ENCODE measurements around the gene ASCC3.

Gene ASCC3

DNA sequence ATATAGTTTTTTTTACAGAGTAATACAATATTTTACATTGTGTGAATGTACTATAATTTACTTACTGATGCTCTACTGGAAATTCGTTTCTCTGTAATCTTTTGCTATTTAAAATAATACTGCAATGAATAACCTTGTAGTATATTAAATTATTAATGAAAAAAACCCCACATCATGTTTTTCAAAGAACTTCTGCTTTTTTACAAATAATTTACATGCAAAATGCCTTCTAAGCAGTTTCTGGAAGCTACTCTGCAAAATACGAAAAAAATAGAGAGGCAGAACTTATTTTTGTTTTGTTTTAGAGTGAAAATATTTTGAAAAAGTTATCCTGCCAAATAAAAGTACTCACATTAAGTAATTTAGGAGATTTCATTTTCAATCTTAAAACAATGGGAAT is 250.6 kb downstream of the ASCC3 start:
- Histone ChIP-seq H3K27me3 (ENCODE audit: insufficient read depth, low read length) (no peaks in the 10 kb centered on the region), H3K27ac (ENCODE audit: low read length) (no peak overlapping the region), H3K4me3 (ENCODE audit: low read length) (no peak overlapping the region), H3K9ac (ENCODE audit: low read depth, low read length) (no peak overlapping the region), H3K36me3 (ENCODE audit: insufficient read depth, low read depth, low read length) (peaks cover 15% of the 10 kb centered on the region; the same call in 1 of the 2 replicates), H3K4me1 (ENCODE audit: insufficient read depth, low read length) (no peaks in the 10 kb centered on the region), H3K9me3 (ENCODE audit: insufficient read depth, low read depth, low read length) (no peaks in the 10 kb centered on the region)

DNA sequence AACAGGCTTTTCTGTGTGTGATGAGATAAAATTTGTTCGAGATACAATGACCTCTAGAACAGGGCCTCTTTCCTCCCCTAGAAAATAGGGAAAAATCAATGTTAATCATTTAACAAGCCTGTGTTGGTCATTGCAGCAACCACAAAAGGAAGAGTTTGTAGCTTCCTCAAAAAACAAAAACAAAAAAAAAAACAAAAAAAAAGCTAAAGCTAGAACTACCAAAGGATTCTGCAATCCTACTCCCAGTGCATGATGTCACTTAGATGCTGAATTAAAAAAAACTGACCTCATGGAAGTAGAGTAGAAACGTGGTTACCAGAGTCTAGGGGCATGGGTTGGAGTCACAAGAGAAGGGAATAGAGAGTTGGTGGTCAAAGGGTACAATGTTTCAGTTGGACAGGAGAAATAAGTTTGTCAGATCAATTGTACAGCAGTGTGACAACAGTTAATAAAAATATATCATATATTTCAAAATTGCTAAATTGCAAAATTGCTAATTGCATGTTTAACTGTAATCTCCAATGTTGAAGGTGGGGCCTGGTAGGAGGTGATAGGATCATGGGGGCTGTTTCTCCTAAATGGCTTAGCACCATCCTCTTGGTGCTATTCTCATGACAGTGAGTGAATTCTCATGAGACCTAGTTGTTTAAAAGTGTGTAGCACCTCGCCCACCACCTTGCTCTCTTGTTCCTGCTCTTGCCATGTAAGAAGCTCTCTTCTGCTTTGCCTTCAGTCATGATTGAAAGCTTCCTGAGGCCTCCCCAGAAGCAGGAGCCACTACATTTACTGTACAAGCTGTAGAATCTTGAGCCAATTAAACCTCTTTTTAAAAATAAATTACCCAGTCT is 253.0 kb downstream of the ASCC3 start:
- no peak overlapping the region for H3K9ac ChIP-seq (ENCODE audit: low read depth, low read length)
- H3K27me3 ChIP-seq (ENCODE audit: insufficient read depth, low read length), result no peaks in the 10 kb centered on the region
- H3K4me3 ChIP-seq (ENCODE audit: low read length), result no peak overlapping the region
- H3K4me1 ChIP-seq (ENCODE audit: insufficient read depth, low read length), result no peaks in the 10 kb centered on the region
- H3K9me3 ChIP-seq (ENCODE audit: insufficient read depth, low read depth, low read length), result no peaks in the 10 kb centered on the region
- no peak overlapping the region for H3K27ac ChIP-seq (ENCODE audit: low read length)
- H3K36me3 ChIP-seq (ENCODE audit: insufficient read depth, low read depth, low read length), result peaks cover 24% of the 10 kb centered on the region

DNA sequence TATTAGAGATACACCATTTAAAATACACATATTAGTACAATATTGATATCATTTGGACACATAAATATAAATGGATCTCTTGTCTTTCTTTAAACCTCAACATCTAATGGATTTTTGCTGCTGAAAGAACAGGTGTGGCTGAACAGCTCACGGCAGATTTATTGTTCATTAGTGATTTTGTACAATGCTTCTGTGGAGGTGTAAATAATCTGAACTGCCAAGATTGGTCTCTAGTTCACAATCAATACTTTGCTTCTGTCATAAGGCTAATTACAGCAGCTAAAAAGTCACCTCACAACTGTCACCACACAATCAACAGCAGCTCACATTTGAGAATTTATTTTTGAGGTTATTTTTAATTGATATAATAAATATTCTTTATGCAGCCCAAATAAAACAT is 254.4 kb downstream of the ASCC3 start:
- Histone ChIP-seq H3K4me3 (ENCODE audit: low read length) (no peak overlapping the region), H3K27me3 (ENCODE audit: insufficient read depth, low read length) (no peaks in the 10 kb centered on the region), H3K27ac (ENCODE audit: low read length) (no peak overlapping the region), H3K4me1 (ENCODE audit: insufficient read depth, low read length) (no peaks in the 10 kb centered on the region), H3K9me3 (ENCODE audit: insufficient read depth, low read depth, low read length) (no peaks in the 10 kb centered on the region; the same call in 1 of the 2 replicates), H3K9ac (ENCODE audit: low read depth, low read length) (no peak overlapping the region), H3K36me3 (ENCODE audit: insufficient read depth, low read depth, low read length) (peaks cover 24% of the 10 kb centered on the region)

DNA sequence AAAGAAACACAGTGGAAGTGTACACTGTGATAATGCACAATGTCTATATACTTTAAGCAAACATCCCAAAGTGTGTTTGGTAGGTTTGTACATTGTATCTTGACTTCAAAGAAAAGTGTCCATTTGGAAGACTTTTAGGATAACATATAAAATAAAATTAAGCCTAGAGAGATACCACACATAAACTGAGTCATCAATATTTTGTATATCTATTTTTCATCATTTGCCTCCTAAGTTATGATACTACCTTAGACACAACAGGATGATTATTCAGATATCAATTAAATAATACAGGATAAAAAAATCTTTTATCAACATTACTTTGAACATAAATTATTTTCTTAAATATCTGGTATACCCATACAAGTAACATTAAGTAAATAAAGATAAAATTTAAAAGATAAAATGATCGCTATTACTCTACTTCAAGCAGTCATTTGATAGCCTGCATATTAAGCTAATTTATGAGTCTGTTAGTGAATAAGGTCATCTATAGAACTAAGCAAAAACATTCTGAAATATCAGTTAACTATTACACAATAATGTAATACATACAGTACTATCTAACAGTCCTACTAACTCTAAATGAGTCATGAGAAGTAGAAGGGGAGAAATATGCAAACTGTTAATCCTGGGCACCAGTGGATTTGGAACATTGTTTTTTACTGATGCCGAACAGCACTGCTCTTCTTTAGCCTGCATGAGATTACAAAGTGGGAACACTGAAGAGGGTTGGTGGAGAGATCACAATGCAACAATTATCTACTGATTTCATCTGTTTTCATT is 258.0 kb downstream of the ASCC3 start:
- H3K4me3 ChIP-seq (ENCODE audit: low read length), result no peak overlapping the region
- no peak overlapping the region for H3K27ac ChIP-seq (ENCODE audit: low read length)
- H3K36me3 ChIP-seq (ENCODE audit: insufficient read depth, low read depth, low read length), result peaks cover 24% of the 10 kb centered on the region
- no peaks in the 10 kb centered on the region for H3K4me1 ChIP-seq (ENCODE audit: insufficient read depth, low read length)
- H3K9ac ChIP-seq (ENCODE audit: low read depth, low read length), result no peak overlapping the region
- H3K9me3 ChIP-seq (ENCODE audit: insufficient read depth, low read depth, low read length), result no peaks in the 10 kb centered on the region; the same call in 1 of the 2 replicates
- H3K27me3 ChIP-seq (ENCODE audit: insufficient read depth, low read length), result no peaks in the 10 kb centered on the region

DNA sequence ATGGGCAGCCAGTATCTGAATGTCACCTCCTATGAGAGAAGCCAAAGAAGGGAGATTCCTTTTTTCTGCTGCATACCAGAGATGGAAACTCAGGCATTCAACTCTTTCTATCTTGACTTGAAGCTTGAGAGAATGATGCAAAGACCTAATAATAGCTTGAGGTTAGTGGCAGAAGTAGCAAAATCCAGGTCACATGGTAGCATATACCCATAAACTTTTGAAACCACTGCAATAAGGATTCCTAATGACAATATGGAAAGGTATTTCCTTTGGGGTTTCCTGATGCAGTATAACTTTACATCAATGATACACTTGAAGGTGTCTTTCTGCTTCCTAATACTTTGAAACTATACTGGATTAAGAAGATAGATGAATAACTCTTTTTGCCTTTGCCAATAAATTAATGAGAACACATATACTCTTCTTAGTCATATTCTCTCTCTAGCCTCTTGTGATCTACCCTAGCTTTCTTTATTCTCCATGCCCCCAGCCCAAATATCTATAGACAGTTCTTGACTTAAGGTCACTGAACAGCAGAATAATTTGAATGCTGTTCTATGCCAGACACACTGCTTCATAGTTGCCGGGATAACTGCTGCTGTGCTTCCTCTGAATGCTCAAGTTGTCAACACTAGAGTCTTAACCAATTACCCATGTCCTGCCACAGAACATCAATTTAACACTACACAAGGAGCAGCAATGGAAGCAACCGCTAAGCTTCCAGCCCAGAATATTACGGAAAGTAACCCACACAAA is 260.9 kb downstream of the ASCC3 start:
- Histone ChIP-seq H3K27ac (ENCODE audit: low read length) (no peak overlapping the region), H3K27me3 (ENCODE audit: insufficient read depth, low read length) (no peaks in the 10 kb centered on the region), H3K9me3 (ENCODE audit: insufficient read depth, low read depth, low read length) (no peaks in the 10 kb centered on the region; the same call in 1 of the 2 replicates), H3K4me3 (ENCODE audit: low read length) (no peak overlapping the region), H3K9ac (ENCODE audit: low read depth, low read length) (no peak overlapping the region), H3K36me3 (ENCODE audit: insufficient read depth, low read depth, low read length) (peaks cover 13% of the 10 kb centered on the region), H3K4me1 (ENCODE audit: insufficient read depth, low read length) (no peaks in the 10 kb centered on the region)

DNA sequence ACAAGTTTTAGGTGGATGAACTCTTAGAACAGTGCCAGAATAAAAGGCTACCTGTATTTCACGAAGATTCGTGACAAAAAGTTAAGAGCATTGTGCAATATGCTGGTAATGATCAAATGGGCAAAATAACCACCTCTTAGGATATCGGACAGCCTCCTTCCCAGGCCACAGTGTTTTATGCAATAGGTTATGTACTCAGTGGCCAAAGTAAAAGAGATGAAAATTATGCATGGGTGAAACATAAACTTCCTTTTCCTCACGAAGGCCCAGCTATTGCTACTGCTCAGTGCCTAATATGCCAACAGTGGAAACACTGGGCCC is 262.8 kb downstream of the ASCC3 start:
- Histone ChIP-seq H3K36me3 (ENCODE audit: insufficient read depth, low read depth, low read length) (peaks cover 4% of the 10 kb centered on the region; the same call in 1 of the 2 replicates), H3K27ac (ENCODE audit: low read length) (no peak overlapping the region), H3K9me3 (ENCODE audit: insufficient read depth, low read depth, low read length) (no peaks in the 10 kb centered on the region; the same call in 1 of the 2 replicates), H3K27me3 (ENCODE audit: insufficient read depth, low read length) (no peaks in the 10 kb centered on the region), H3K4me3 (ENCODE audit: low read length) (no peak overlapping the region), H3K9ac (ENCODE audit: low read depth, low read length) (no peak overlapping the region), H3K4me1 (ENCODE audit: insufficient read depth, low read length) (no peaks in the 10 kb centered on the region)

DNA sequence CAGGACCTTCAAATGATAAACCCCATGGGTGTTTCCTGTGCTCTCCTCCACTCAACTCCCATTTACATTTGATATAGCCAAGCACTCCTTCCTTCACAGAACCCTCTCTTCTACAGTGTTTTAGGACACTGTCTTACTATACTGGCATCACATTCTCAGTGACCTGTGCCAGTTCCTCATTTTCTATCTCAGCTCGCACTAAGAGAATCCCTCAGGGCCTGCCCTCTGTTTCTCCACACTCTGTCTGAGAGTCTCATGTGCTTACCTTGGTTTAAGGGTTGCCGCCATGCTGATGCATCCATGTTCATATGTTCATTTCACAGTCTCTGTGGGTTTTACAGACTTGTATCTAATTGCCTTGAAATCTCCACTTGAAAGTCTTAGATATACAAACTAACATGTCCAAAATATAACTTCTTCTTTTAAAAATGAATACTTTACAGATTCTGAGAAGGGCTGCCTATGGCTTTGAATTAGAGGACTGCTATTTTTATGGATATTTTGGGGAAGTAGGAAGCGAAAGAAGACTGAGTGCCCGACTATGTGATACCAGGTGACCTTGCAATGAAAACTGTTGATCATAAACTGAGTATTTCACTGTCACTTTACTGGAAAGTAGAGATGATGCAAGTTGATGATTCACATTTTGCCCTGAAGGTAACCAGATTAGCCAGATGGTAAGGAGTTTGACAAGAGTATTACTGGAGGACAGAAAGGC is 263.3 kb downstream of the ASCC3 start:
- H3K4me1 ChIP-seq (ENCODE audit: insufficient read depth, low read length), result no peaks in the 10 kb centered on the region
- no peaks in the 10 kb centered on the region; the same call in 1 of the 2 replicates for H3K9me3 ChIP-seq (ENCODE audit: insufficient read depth, low read depth, low read length)
- no peaks in the 10 kb centered on the region for H3K27me3 ChIP-seq (ENCODE audit: insufficient read depth, low read length)
- H3K4me3 ChIP-seq (ENCODE audit: low read length), result no peak overlapping the region
- H3K27ac ChIP-seq (ENCODE audit: low read length), result no peak overlapping the region
- H3K9ac ChIP-seq (ENCODE audit: low read depth, low read length), result no peak overlapping the region
- peaks cover 4% of the 10 kb centered on the region; the same call in 1 of the 2 replicates for H3K36me3 ChIP-seq (ENCODE audit: insufficient read depth, low read depth, low read length)

DNA sequence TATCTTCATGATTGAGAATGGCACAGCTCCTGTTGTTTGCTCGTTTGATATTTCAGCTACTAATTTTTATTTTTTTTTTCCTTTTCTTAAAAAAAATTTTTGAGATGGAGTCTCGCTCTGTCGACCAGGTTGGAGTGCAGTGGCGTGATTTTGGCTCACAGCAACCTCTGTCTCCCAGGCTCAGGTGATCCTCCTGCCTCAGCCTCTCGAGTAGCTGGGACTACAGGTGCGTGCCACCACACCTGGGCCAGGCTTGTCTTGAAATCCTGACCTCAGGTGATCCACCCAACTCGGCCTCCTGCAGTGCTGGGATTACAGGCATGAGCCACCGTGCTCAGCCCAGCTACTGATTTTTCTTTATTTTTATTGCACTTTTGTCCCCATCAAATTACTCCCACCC is 266.2 kb downstream of the ASCC3 start:
- H3K4me3 ChIP-seq (ENCODE audit: low read length), result no peak overlapping the region
- H3K27me3 ChIP-seq (ENCODE audit: insufficient read depth, low read length), result no peaks in the 10 kb centered on the region
- peaks cover 4% of the 10 kb centered on the region; the same call in 1 of the 2 replicates for H3K36me3 ChIP-seq (ENCODE audit: insufficient read depth, low read depth, low read length)
- no peaks in the 10 kb centered on the region for H3K4me1 ChIP-seq (ENCODE audit: insufficient read depth, low read length)
- no peak overlapping the region for H3K9ac ChIP-seq (ENCODE audit: low read depth, low read length)
- no peak overlapping the region for H3K27ac ChIP-seq (ENCODE audit: low read length)
- H3K9me3 ChIP-seq (ENCODE audit: insufficient read depth, low read depth, low read length), result no peaks in the 10 kb centered on the region

DNA sequence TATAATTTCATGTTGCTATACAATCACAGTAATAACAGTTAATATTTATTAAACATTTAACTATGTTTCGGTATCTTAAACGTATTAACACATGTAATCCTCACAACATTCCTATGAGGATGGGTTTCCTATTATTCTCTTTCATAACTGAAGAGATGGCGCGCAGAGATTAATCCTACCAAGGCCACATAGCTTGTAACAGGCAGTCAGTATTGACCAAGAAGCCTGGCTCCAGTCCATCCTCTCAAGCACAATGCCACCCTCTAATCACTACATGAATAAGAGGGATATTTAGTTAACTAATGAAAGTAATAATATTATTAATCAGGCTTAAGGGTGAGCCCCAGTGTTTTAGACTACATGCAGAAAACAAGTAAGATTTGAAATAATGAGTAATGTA is 266.7 kb downstream of the ASCC3 start:
- H3K9ac ChIP-seq (ENCODE audit: low read depth, low read length), result no peak overlapping the region
- H3K4me1 ChIP-seq (ENCODE audit: insufficient read depth, low read length), result no peaks in the 10 kb centered on the region
- no peak overlapping the region for H3K4me3 ChIP-seq (ENCODE audit: low read length)
- H3K36me3 ChIP-seq (ENCODE audit: insufficient read depth, low read depth, low read length), result peaks cover 4% of the 10 kb centered on the region; the same call in 1 of the 2 replicates
- no peaks in the 10 kb centered on the region for H3K27me3 ChIP-seq (ENCODE audit: insufficient read depth, low read length)
- no peak overlapping the region for H3K27ac ChIP-seq (ENCODE audit: low read length)
- H3K9me3 ChIP-seq (ENCODE audit: insufficient read depth, low read depth, low read length), result no peaks in the 10 kb centered on the region

DNA sequence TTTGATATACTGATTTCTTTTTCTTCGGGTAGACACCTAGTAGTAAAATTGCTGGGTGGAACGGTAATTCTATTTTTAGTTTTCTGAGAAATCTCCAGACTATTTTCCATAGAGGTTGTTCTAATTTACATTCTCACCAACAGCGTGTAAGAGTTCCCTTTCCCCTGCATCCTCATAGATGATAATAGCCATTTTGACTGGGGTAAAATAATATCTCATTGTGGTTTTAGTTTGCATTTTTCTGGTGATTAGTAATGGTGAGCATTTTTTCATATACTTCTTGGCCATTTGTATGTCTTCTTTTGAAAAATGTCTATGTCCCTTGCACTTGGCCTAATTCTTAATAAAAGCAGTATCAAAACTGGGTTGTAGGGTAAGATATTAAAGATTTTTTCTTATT is 267.5 kb downstream of the ASCC3 start:
- Histone ChIP-seq H3K36me3 (ENCODE audit: insufficient read depth, low read depth, low read length) (peaks cover 4% of the 10 kb centered on the region; the same call in 1 of the 2 replicates), H3K4me1 (ENCODE audit: insufficient read depth, low read length) (no peaks in the 10 kb centered on the region), H3K9ac (ENCODE audit: low read depth, low read length) (no peak overlapping the region), H3K27ac (ENCODE audit: low read length) (no peak overlapping the region), H3K9me3 (ENCODE audit: insufficient read depth, low read depth, low read length) (no peaks in the 10 kb centered on the region), H3K27me3 (ENCODE audit: insufficient read depth, low read length) (no peaks in the 10 kb centered on the region), H3K4me3 (ENCODE audit: low read length) (no peak overlapping the region)

DNA sequence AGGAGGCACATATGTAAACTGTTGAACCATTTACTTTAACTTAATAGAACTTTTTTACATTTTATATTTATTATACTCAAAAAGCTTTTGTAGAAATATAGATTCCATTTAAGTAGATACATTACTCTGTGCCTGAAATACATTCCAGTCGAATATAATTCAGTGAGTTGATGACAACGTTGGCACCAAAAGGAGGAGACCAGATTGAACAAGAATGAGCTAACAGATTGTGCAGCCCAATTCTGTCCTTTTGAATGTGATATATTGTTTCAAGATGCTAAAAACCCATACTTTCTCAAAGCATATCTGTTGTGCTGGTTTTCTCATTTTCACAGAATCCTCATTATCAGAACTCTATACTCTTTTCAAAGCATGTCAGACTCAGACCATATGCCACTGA is 269.0 kb downstream of the ASCC3 start:
- no peaks in the 10 kb centered on the region for H3K9me3 ChIP-seq (ENCODE audit: insufficient read depth, low read depth, low read length)
- H3K9ac ChIP-seq (ENCODE audit: low read depth, low read length), result no peak overlapping the region
- no peaks in the 10 kb centered on the region for H3K36me3 ChIP-seq (ENCODE audit: insufficient read depth, low read depth, low read length)
- no peaks in the 10 kb centered on the region for H3K27me3 ChIP-seq (ENCODE audit: insufficient read depth, low read length)
- no peaks in the 10 kb centered on the region for H3K4me1 ChIP-seq (ENCODE audit: insufficient read depth, low read length)
- no peak overlapping the region for H3K4me3 ChIP-seq (ENCODE audit: low read length)
- no peak overlapping the region for H3K27ac ChIP-seq (ENCODE audit: low read length)
